ENCODE results near the gene ADAMTS1. TPM values are rescaled to one million over a fixed set of nuclear protein-coding genes. Genes with fewer than 3 reads are reported as not detected.

The ADAMTS1 gene
- total RNA-seq, 2 experiments from 2014 or later = not detected

DNA sequence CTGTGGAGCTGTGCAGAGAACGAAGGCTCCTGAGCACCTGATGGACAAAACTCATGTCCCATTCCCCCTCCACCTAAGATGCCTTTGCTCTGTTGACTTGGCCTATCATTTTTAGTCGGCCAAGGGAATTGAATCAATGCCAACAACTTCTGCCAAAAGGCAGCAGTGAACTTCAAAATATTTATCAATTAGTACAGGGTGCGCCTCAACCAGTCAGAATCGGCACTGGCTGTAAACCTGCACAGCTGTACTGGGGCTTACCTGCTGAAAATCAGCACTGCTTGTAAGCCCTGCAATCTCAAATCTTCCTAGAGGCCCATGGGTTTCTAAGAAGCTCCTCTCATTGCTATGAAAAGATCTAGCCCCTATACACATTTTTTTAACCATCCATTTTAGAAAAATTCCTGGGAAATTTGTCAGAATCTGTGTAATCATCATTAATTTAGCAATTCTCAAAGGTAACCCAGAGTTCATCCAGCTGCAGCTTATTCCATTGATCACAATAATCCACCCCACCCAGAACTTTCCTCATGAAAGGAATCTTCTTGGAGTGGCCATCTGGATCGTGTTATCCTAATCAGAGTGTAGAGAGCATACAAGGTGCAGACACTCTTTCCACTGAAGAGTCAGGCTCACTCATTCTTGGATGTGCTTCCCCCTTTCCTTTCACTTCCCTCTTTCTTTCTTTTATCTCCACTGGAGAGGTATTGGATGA is 40.2 kb downstream of the ADAMTS1 start:
- TF ChIP-seq EZH2phosphoT487 (IDR thresholded peaks at IDR 0.05; ENCODE audit: borderline replicate concordance, low read depth, low read length) = no peak
- TF ChIP-seq, protein P1, sequence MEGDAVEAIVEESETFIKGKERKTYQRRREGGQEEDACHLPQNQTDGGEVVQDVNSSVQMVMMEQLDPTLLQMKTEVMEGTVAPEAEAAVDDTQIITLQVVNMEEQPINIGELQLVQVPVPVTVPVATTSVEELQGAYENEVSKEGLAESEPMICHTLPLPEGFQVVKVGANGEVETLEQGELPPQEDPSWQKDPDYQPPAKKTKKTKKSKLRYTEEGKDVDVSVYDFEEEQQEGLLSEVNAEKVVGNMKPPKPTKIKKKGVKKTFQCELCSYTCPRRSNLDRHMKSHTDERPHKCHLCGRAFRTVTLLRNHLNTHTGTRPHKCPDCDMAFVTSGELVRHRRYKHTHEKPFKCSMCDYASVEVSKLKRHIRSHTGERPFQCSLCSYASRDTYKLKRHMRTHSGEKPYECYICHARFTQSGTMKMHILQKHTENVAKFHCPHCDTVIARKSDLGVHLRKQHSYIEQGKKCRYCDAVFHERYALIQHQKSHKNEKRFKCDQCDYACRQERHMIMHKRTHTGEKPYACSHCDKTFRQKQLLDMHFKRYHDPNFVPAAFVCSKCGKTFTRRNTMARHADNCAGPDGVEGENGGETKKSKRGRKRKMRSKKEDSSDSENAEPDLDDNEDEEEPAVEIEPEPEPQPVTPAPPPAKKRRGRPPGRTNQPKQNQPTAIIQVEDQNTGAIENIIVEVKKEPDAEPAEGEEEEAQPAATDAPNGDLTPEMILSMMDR (conservative IDR thresholded peaks at IDR 0.05; ENCODE audit: low read length) = no peak
- CTCF ChIA-PET (ENCODE audit: unreplicated experiment) = no interaction called here
- POLR2A ChIA-PET = no interaction called here

DNA sequence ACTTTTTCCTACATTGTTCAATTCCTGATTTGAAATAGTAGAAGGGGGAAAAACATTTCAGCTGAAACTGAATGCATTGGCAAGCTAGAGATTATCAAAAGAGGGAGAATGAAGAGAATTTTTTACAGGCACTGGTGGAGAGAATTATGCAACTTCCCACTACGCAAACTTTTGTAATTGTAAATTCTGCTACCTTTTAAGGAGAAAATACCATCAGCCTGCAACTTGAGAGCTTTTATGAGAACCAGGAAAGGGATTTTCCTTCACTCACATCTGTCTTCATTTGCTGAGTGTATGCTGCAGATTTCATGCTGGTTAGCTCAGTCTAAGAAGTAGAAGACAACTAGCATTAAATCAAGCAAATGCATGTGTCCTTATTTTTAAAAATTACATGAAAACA is 43.7 kb downstream of the ADAMTS1 start:
- no peak overlapping the region for H3K4me3 ChIP-seq (ENCODE audit: low read depth, low read length, poor library complexity, severe bottlenecking)
- no peak overlapping the region for H2AFZ ChIP-seq (ENCODE audit: low read length)
- no peak overlapping the region for H3K4me2 ChIP-seq (ENCODE audit: low read length)
- H3K9me2 ChIP-seq (ENCODE audit: insufficient read depth, low read length) = no peaks in the 10 kb centered on the region
- CTCF ChIA-PET (ENCODE audit: unreplicated experiment) = no interaction called here
- H3K4me1 ChIP-seq (ENCODE audit: insufficient read depth, low read length, poor library complexity, severe bottlenecking) = no peaks in the 10 kb centered on the region
- no peak for DNase-seq (ENCODE audit: low spot score)
- intact Hi-C loops (cut with micrococcal nuclease; ENCODE audit: unreplicated experiment) = no loop called here
- no peaks in the 10 kb centered on the region for H4K20me1 ChIP-seq (ENCODE audit: insufficient read depth, low read length)
- POLR2A ChIA-PET = interaction anchor here (0.6 kb wide), 1 partner anchor 1201 kb away, joined by 4 read pairs; no protein-coding TSS in a partner anchor
- no peaks in the 10 kb centered on the region for H3K9me3 ChIP-seq (ENCODE audit: low read length)
- no peaks in the 10 kb centered on the region for H3K36me3 ChIP-seq (ENCODE audit: insufficient read depth, low read length)
- no peak overlapping the region for H3K27ac ChIP-seq (ENCODE audit: low read depth, low read length, poor library complexity, severe bottlenecking)
- TF ChIP-seq, protein P1 (conservative IDR thresholded peaks at IDR 0.05; ENCODE audit: low read length) = no peak
- no peak for TF ChIP-seq EZH2phosphoT487 (IDR thresholded peaks at IDR 0.05; ENCODE audit: borderline replicate concordance, low read depth, low read length)
- no peaks in the 10 kb centered on the region for H3K79me2 ChIP-seq (ENCODE audit: insufficient read depth, low read depth, low read length)
- no TSS peak for BruUV-seq (replicated peaks)

More for the DNA sequence above, 40.2 kb downstream of the ADAMTS1 start:
- Histone ChIP-seq H3K4me3 (ENCODE audit: low read depth, low read length, poor library complexity, severe bottlenecking) (no peak overlapping the region), H3K4me1 (ENCODE audit: insufficient read depth, low read length, poor library complexity, severe bottlenecking) (no peaks in the 10 kb centered on the region), H3K36me3 (ENCODE audit: insufficient read depth, low read length) (no peaks in the 10 kb centered on the region), H3K9me2 (ENCODE audit: insufficient read depth, low read length) (no peaks in the 10 kb centered on the region), H3K27ac (ENCODE audit: low read depth, low read length, poor library complexity, severe bottlenecking) (no peak overlapping the region), H3K4me2 (ENCODE audit: low read length) (no peak overlapping the region), H4K20me1 (ENCODE audit: insufficient read depth, low read length) (no peaks in the 10 kb centered on the region), H2AFZ (ENCODE audit: low read length) (no peak overlapping the region), H3K9me3 (ENCODE audit: low read length) (no peaks in the 10 kb centered on the region), H3K79me2 (ENCODE audit: insufficient read depth, low read depth, low read length) (no peaks in the 10 kb centered on the region)
- no TSS peak for BruUV-seq (replicated peaks)
- DNase-seq (ENCODE audit: low spot score) = no peak
- intact Hi-C loops (cut with micrococcal nuclease; ENCODE audit: unreplicated experiment) = no loop called here

DNA sequence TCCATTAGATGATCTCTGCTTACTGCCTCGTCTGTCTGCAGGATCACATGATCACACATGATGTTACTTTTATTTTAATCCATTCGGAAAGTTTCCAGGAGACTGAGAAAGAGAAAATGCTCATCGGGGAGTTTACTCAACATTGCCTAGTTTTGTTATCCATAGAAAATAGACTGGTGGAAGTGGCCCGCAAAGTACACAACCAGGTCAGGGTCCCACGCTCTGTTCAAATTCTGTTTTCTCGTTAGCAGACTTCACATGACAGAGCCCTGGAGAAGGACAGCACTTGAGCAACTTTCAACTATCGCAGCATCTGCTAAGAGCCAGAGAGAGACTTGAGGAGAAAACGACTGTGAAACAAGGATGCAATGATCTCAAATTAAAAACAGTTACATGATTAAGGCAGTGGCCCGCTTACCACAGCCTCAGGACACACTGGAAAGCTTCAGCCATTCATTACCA is 44.2 kb downstream of the ADAMTS1 start:
- ChIA-PET CTCF (ENCODE audit: unreplicated experiment) (no interaction called here), POLR2A (interaction anchor here (0.6 kb wide), 1 partner anchor 1201 kb away, joined by 4 read pairs; no protein-coding TSS in a partner anchor)
- no peak overlapping the region for H3K27ac ChIP-seq (ENCODE audit: low read depth, low read length, poor library complexity, severe bottlenecking)
- intact Hi-C loops (cut with micrococcal nuclease; ENCODE audit: unreplicated experiment) = no loop called here
- no peak overlapping the region for H2AFZ ChIP-seq (ENCODE audit: low read length)
- no peaks in the 10 kb centered on the region for H3K9me3 ChIP-seq (ENCODE audit: low read length)
- H3K79me2 ChIP-seq (ENCODE audit: insufficient read depth, low read depth, low read length) = no peaks in the 10 kb centered on the region
- H3K4me2 ChIP-seq (ENCODE audit: low read length) = no peak overlapping the region
- H3K9me2 ChIP-seq (ENCODE audit: insufficient read depth, low read length) = no peaks in the 10 kb centered on the region
- no peak for TF ChIP-seq EZH2phosphoT487 (IDR thresholded peaks at IDR 0.05; ENCODE audit: borderline replicate concordance, low read depth, low read length)
- TF ChIP-seq, protein P1 (conservative IDR thresholded peaks at IDR 0.05; ENCODE audit: low read length) = no peak
- H3K36me3 ChIP-seq (ENCODE audit: insufficient read depth, low read length) = no peaks in the 10 kb centered on the region
- BruUV-seq (replicated peaks) = no TSS peak
- no peaks in the 10 kb centered on the region for H4K20me1 ChIP-seq (ENCODE audit: insufficient read depth, low read length)
- H3K4me1 ChIP-seq (ENCODE audit: insufficient read depth, low read length, poor library complexity, severe bottlenecking) = no peaks in the 10 kb centered on the region
- no peak overlapping the region for H3K4me3 ChIP-seq (ENCODE audit: low read depth, low read length, poor library complexity, severe bottlenecking)
- no peak for DNase-seq (ENCODE audit: low spot score)
